ENCODE measurements around the gene POLR3E. TPM values are rescaled to one million over a fixed set of nuclear protein-coding genes. Genes with fewer than 3 reads are reported as not detected.
"Not testable (repeated sequence)": the region's sequence is repeated elsewhere in the genome, so short reads cannot be mapped to it uniquely, and the experiment has no call there.

The POLR3E gene
- total RNA-seq, 1 donor from 2014 or later = 31.5 TPM

GRCh38 chr16:22359679-22360078 is 62.5 kb downstream of the POLR3E start:
- no peak overlapping the region for H3K27ac Mint-ChIP-seq (ENCODE audit: unreplicated experiment)
- DNase-seq = no peak

GRCh38 chr16:22360963-22361659 is 63.9 kb downstream of the POLR3E start:
- H3K27ac Mint-ChIP-seq (ENCODE audit: unreplicated experiment) = no peak overlapping the region
- no peaks in the 10 kb centered on the region for H3K36me3 Mint-ChIP-seq (ENCODE audit: unreplicated experiment)
- H3K4me3 Mint-ChIP-seq (ENCODE audit: unreplicated experiment) = no peak overlapping the region
- no peaks in the 10 kb centered on the region for H3K27me3 Mint-ChIP-seq (ENCODE audit: unreplicated experiment)
- TF ChIP-seq CTCF (IDR thresholded peaks at IDR 0.05; ENCODE audit: partially characterized antibody, unreplicated experiment) = no peak
- no peak for DNase-seq
- H3K9me3 Mint-ChIP-seq (ENCODE audit: unreplicated experiment) = no peaks in the 10 kb centered on the region
- peaks cover 10% of the 10 kb centered on the region for H3K4me1 Mint-ChIP-seq (ENCODE audit: low read depth, unreplicated experiment)

More at GRCh38 chr16:22359679-22360078, 62.5 kb downstream of the POLR3E start:
- Mint-ChIP-seq H3K4me3 (ENCODE audit: unreplicated experiment) (no peak overlapping the region), H3K36me3 (ENCODE audit: unreplicated experiment) (no peaks in the 10 kb centered on the region), H3K4me1 (ENCODE audit: low read depth, unreplicated experiment) (peaks cover 14% of the 10 kb centered on the region), H3K27me3 (ENCODE audit: unreplicated experiment) (no peaks in the 10 kb centered on the region), H3K9me3 (ENCODE audit: unreplicated experiment) (no peaks in the 10 kb centered on the region)
- TF ChIP-seq CTCF (IDR thresholded peaks at IDR 0.05; ENCODE audit: partially characterized antibody, unreplicated experiment) = no peak

- H3K4me1 Mint-ChIP-seq (ENCODE audit: low read depth, unreplicated experiment) = peaks cover 5% of the 10 kb centered on the region
- no peaks in the 10 kb centered on the region for H3K9me3 Mint-ChIP-seq (ENCODE audit: unreplicated experiment)
- H3K4me3 Mint-ChIP-seq (ENCODE audit: unreplicated experiment) = no peak overlapping the region
- DNase-seq = no peak
- no peak overlapping the region for H3K27ac Mint-ChIP-seq (ENCODE audit: unreplicated experiment)
- no peaks in the 10 kb centered on the region for H3K36me3 Mint-ChIP-seq (ENCODE audit: unreplicated experiment)
- no peak for TF ChIP-seq CTCF (IDR thresholded peaks at IDR 0.05; ENCODE audit: partially characterized antibody, unreplicated experiment)
- no peaks in the 10 kb centered on the region for H3K27me3 Mint-ChIP-seq (ENCODE audit: unreplicated experiment)
These were observed 67.0 kb downstream of the POLR3E start for GRCh38 chr16:22364241-22364640.

GRCh38 chr16:22366371-22366770 is 69.2 kb downstream of the POLR3E start:
- H3K4me1 Mint-ChIP-seq (ENCODE audit: low read depth, unreplicated experiment) = no peaks in the 10 kb centered on the region
- no peaks in the 10 kb centered on the region for H3K27me3 Mint-ChIP-seq (ENCODE audit: unreplicated experiment)
- DNase-seq = no peak
- no peak for TF ChIP-seq CTCF (IDR thresholded peaks at IDR 0.05; ENCODE audit: partially characterized antibody, unreplicated experiment)
- no peak overlapping the region for H3K4me3 Mint-ChIP-seq (ENCODE audit: unreplicated experiment)
- H3K36me3 Mint-ChIP-seq (ENCODE audit: unreplicated experiment) = no peaks in the 10 kb centered on the region
- no peak overlapping the region for H3K27ac Mint-ChIP-seq (ENCODE audit: unreplicated experiment)
- no peaks in the 10 kb centered on the region for H3K9me3 Mint-ChIP-seq (ENCODE audit: unreplicated experiment)

GRCh38 chr16:22366889-22367288 is 69.7 kb downstream of the POLR3E start:
- DNase-seq = no peak
- H3K36me3 Mint-ChIP-seq (ENCODE audit: unreplicated experiment) = no peaks in the 10 kb centered on the region

GRCh38 chr16:22368200-22368826 is 71.1 kb downstream of the POLR3E start:
- not testable (repeated sequence) for H3K9me3 Mint-ChIP-seq (ENCODE audit: unreplicated experiment); H3K4me3 Mint-ChIP-seq (ENCODE audit: unreplicated experiment); H3K4me1 Mint-ChIP-seq (ENCODE audit: low read depth, unreplicated experiment); H3K27ac Mint-ChIP-seq (ENCODE audit: unreplicated experiment); H3K36me3 Mint-ChIP-seq (ENCODE audit: unreplicated experiment); DNase-seq; H3K27me3 Mint-ChIP-seq (ENCODE audit: unreplicated experiment)

More at GRCh38 chr16:22366889-22367288, 69.7 kb downstream of the POLR3E start:
- no peak for TF ChIP-seq CTCF (IDR thresholded peaks at IDR 0.05; ENCODE audit: partially characterized antibody, unreplicated experiment)
- Mint-ChIP-seq H3K27me3 (ENCODE audit: unreplicated experiment) (no peaks in the 10 kb centered on the region), H3K4me3 (ENCODE audit: unreplicated experiment) (no peak overlapping the region), H3K4me1 (ENCODE audit: low read depth, unreplicated experiment) (no peaks in the 10 kb centered on the region), H3K9me3 (ENCODE audit: unreplicated experiment) (no peaks in the 10 kb centered on the region), H3K27ac (ENCODE audit: unreplicated experiment) (no peak overlapping the region)
